Retinal pigment epithelial cell (primary cell): Measurements from ENCODE around the gene RGS12.

Experiments used
- DNase-seq: peaks from one replicate; pipeline ENCODE4 v3.0.0-alpha.2; 2010; ENCODE audit warnings: low read depth
- H3K4me3 ChIP-seq: 2 replicates; pipeline ENCODE4 v1.5.1; 2011; ENCODE audit warnings: mild to moderate bottlenecking, low read length, control low read depth, moderate library complexity
- TF ChIP-seq, protein P1 (sequence below): conservative IDR thresholded peaks from 2 replicates; pipeline ENCODE4 v1.5.1; 2011; ENCODE audit warnings: low read depth, low read length, control low read depth, inconsistent platforms

RGS12 gene

DNA sequence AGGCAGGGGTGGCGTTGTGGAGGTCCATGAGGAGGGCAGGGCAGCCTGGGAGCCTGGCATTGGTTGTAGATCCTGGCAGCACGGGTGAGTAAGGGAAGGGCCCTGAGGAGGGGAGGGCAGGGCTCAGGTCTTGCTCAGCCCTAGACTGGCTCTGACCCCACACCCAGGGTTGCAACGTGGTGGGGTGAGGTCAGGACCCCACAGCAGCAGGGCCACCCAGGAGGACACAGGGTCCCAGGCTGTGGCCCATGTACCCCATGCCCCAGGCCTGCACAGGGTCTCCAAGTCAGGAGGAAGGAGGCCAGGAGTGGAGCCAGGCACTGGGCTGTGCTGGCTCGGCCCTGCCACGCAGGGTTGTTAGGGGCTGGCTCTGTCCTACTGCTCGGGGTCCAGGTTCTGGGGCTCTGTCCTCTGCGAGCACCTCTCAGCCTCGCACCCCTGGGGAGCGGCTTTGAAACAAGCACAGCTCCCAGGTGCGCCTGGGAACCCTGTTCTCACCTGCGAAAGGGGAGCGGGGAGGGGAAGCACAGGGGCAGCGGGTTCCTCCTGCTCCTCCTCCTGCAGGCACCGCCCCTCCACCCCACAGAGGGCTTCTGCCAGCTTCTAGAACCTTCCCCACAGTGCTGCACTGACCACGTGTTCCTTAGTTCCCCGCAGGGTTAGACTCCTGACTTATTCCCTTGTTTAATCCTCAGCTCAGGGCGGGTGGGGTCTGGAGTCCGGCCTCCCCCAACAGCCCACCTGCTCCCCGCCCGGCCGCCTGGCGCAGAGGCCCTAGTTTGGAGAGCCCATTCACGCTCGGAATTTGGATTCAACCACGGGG lies 23.5 kb upstream of the RGS12 start:
- TF ChIP-seq, protein P1, sequence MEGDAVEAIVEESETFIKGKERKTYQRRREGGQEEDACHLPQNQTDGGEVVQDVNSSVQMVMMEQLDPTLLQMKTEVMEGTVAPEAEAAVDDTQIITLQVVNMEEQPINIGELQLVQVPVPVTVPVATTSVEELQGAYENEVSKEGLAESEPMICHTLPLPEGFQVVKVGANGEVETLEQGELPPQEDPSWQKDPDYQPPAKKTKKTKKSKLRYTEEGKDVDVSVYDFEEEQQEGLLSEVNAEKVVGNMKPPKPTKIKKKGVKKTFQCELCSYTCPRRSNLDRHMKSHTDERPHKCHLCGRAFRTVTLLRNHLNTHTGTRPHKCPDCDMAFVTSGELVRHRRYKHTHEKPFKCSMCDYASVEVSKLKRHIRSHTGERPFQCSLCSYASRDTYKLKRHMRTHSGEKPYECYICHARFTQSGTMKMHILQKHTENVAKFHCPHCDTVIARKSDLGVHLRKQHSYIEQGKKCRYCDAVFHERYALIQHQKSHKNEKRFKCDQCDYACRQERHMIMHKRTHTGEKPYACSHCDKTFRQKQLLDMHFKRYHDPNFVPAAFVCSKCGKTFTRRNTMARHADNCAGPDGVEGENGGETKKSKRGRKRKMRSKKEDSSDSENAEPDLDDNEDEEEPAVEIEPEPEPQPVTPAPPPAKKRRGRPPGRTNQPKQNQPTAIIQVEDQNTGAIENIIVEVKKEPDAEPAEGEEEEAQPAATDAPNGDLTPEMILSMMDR: no peak
- DNase-seq: no peak
- no peak overlapping the region for H3K4me3 ChIP-seq

DNA sequence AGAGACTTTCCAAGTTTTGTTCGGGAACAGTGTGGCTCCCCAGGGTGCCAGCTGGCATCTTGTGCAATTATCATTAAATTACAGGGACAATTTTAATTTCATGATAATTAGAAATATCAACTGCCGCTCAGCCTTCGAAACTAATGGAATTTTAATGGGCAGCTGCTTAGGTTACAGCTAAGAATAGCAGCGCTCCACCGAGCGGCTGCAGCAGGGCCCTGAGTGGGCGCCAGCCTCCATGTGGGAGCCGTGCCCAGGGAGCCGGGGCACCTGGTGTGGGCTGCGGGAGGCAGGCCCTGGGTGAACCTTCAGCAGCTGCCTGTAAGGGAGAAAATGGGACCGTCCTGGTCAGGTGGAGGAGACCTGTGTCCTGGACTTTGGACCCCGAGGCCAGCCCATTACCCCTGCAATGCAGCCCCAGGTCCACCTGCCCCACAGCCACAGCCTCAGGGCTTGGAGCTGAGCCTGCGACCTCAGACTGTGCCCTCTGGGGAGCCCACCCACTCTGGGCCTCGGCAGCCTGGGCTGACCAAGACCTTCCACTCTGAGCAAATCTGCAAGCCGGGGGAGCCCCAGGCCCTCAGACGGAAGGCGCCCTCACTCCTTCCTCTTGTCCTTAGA lies 22.7 kb upstream of the RGS12 start:
- DNase-seq: no peak
- no peak overlapping the region for H3K4me3 ChIP-seq
- TF ChIP-seq, protein P1: no peak

DNA sequence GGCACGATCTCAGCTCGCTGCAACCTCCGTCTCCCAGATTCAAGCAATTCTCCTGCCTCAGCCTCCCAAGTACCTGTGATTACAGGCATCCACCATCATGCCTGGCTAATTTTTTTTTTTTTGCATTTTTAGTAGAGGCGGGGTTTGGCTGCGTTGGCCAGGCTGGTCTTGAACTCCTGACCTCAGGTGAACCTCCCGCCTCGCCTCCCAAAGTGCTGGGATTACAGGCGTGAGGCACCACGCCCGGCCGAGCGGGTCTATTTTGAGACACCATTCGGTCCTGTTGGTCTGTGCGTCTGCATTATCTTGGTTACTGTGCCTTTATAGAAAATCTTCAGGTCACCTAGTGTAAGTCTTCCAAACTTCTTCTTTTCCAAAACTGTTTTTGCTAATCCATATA lies 21.7 kb upstream of the RGS12 start:
- H3K4me3 ChIP-seq: no peak overlapping the region
- TF ChIP-seq, protein P1: no peak
- DNase-seq: no peak

DNA sequence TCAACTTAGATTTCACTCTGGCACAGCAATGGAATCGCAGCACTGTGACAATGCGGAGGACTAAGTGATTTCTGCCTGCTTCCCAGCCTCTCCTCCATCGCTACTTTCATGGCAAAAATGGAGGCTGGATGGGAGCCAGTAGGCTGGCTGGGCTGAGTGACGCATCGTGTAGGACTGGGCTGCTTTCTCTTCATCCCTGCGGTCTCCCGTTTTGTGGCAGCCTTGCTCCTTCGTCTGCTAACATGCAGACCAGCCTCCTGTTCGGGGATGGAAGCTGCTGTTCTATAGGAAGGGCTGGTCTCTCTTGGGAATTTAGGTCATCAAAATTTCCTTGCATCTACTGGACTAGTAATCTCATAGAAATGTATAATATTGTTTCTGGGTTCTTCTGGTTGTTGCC lies 15.8 kb upstream of the RGS12 start:
- DNase-seq: no peak
- TF ChIP-seq, protein P1: no peak
- no peak overlapping the region for H3K4me3 ChIP-seq

DNA sequence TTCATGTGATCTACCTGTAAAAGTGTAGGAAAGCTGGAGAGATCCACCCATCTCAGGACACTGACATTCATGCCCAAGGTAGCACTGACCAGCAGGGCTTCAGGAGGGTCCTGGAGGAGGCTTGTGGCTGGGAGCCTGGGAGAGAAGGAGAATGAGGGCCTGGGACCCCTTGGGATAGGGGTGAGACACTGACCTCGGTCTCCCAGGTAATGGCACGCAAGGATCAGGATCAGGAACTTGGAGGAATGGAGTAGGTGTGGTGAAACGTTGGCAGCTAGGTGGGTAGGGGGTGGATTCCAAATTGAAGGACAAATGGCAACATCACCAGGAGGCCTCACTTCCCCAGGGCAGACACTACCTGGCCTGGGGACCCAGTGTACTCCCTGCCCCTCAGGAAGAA lies 12.4 kb upstream of the RGS12 start:
- TF ChIP-seq, protein P1: no peak
- no peak overlapping the region for H3K4me3 ChIP-seq
- no peak for DNase-seq

DNA sequence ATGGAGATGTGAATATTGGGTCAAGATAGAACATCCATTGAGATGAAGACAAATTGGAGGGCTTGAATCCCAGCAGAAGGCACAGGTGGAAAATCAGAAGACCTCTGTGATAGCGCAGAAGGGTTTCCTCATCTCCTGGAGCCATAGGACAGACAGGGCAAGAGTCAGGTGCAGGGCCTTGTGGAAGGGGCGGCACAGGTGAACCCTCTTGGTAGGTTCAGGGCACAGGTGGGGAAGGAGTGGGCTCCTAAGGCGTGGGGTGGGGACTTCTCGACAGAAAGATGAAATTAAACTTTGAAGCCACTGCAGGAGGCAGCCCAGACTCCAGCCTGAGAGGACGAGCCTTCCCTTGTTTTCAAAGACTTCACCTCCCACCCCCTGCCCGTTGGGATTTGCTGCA lies 9.3 kb upstream of the RGS12 start:
- no peak for DNase-seq
- H3K4me3 ChIP-seq: no peak overlapping the region
- TF ChIP-seq, protein P1: no peak

DNA sequence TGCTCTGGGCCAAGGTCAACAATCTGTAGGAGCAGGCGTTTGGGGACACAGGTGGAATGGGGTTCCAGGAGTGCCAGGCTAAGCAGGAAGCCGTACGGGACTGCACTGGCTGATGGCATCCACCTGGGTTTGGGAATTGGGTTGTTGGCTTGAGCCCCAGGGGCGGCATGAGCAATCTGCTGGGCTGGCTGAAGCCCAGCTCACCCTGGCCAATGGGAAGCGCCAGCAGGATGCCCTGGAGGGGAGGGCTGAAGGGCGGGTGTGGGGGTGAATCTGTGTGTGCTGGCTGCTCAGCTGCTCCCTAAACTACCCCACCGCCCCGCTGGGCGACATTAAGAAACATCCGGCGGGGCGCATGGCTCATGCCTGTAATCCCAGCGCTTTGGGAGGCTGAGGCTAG lies 8.9 kb upstream of the RGS12 start:
- TF ChIP-seq, protein P1: no peak
- no peak overlapping the region for H3K4me3 ChIP-seq
- DNase-seq: no peak
